Hepatocyte (in vitro differentiated cells): ENCODE measurements around the gene MRPL14. TPM values are rescaled to one million over a fixed set of nuclear protein-coding genes. Genes with fewer than 3 reads are reported as not detected.

Experiments used
- DNase-seq: peaks from one replicate; pipeline ENCODE4 v3.0.0-alpha.2; 2016; ENCODE audit warnings: low spot score
- H2AFZ ChIP-seq: fragments of 200-600 bp; sonication (generic); 2 replicates; pipeline ENCODE4 v1.6.0; 2016; ENCODE audit warnings: antibody characterized with exemption, mild to moderate bottlenecking
- H3K27ac ChIP-seq: fragments of 200-600 bp; sonication (generic); 2 replicates; pipeline ENCODE4 v1.5.1; 2016; ENCODE audit warnings: mild to moderate bottlenecking
- H3K27me3 ChIP-seq: fragments of 200-600 bp; sonication (generic); 2 replicates; pipeline ENCODE4 v1.6.1; 2016
- H3K36me3 ChIP-seq: fragments of 200-600 bp; sonication (generic); replicated peaks from 2 replicates; pipeline ENCODE4 v1.5.1; 2016; ENCODE audit warnings: low read depth; ENCODE audit not compliant: insufficient read depth
- H3K4me1 ChIP-seq: fragments of 200-600 bp; sonication (generic); 2 replicates; pipeline ENCODE4 v1.5.1; 2016; ENCODE audit warnings: mild to moderate bottlenecking, moderate library complexity; ENCODE audit not compliant: insufficient read depth
- H3K4me2 ChIP-seq: fragments of 200-600 bp; sonication (generic); 2 replicates; pipeline ENCODE4 v1.6.0; 2016
- H3K4me3 ChIP-seq: fragments of 200-600 bp; sonication (generic); 2 replicates; pipeline ENCODE4 v1.5.1; 2016; ENCODE audit warnings: mild to moderate bottlenecking
- H3K79me2 ChIP-seq: fragments of 200-600 bp; sonication (generic); 2 replicates; pipeline ENCODE4 v1.6.0; 2017; ENCODE audit warnings: mild to moderate bottlenecking
- H3K9me2 ChIP-seq: fragments of 200-600 bp; sonication (generic); replicated peaks from 2 replicates; pipeline ENCODE4 v1.6.0; 2017; ENCODE audit warnings: mild to moderate bottlenecking; ENCODE audit not compliant: insufficient read depth
- H3K9me3 ChIP-seq: fragments of 200-600 bp; sonication (generic); 2 replicates; pipeline ENCODE4 v1.5.1; 2016; ENCODE audit warnings: low read depth, mild to moderate bottlenecking
- H4K20me1 ChIP-seq: fragments of 200-600 bp; sonication (generic); 2 replicates; pipeline ENCODE4 v1.6.0; 2016; ENCODE audit warnings: mild to moderate bottlenecking; ENCODE audit not compliant: insufficient read depth, poor library complexity, severe bottlenecking
- CTCF ChIP-seq: fragments of 200-600 bp; sonication (generic); IDR thresholded peaks from 2 replicates; pipeline ENCODE4 v1.5.1; 2016; ENCODE audit warnings: antibody characterized with exemption, mild to moderate bottlenecking; ENCODE audit not compliant: poor library complexity
- EZH2 ChIP-seq: fragments of 200-600 bp; sonication (generic); IDR thresholded peaks from 2 replicates; pipeline ENCODE4 v1.6.1; 2016; ENCODE audit warnings: antibody characterized with exemption, mild to moderate bottlenecking, borderline replicate concordance
- EZH2phosphoT487 ChIP-seq: fragments of 200-600 bp; sonication (generic); IDR thresholded peaks from one replicate; pipeline ENCODE4 v1.6.1; 2018; ENCODE audit warnings: antibody characterized with exemption, mild to moderate bottlenecking, low read depth, moderate library complexity; ENCODE audit not compliant: unreplicated experiment, severe bottlenecking
- WGBS: methylation state at CpG from one replicate; pipeline ENCODE4 v1.1.6; 2016; ENCODE audit warnings: low lambda C conversion rate; ENCODE audit errors: missing lambda C conversion rate; 5-methylcytosine and 5-hydroxymethylcytosine counted together
- polyA plus RNA-seq: library from polyadenylated mRNA; unstranded; fragments of >200 nt; fragmentation: Nextera tagmentation; extraction: Ambion mirVana; gene quantifications from 2 replicates; pipeline ENCODE4 v1.2.1, GENCODE V29; 2016
- total RNA-seq: library from RNA; depleted of rRNA; stranded (reverse); fragments of >200 nt; gene quantifications from 2 replicates; pipeline ENCODE4 v1.2.3, GENCODE V29; 2014

Gene MRPL14
- total and polyA plus RNA-seq, 2 experiments from 2014 or later: 58.3 to 124 TPM

GRCh38 chr6:44109212-44109611, 18.0 kb downstream of the MRPL14 start:
- Histone ChIP-seq H3K4me3 (no peak overlapping the region), H4K20me1 (no peaks in the 10 kb centered on the region), H3K79me2 (peaks cover 56% of the 10 kb centered on the region), H3K9me2 (no peaks in the 10 kb centered on the region), H3K9me3 (no peaks in the 10 kb centered on the region), H3K36me3 (no peaks in the 10 kb centered on the region), H2AFZ (no peak overlapping the region), H3K27me3 (no peaks in the 10 kb centered on the region), H3K4me2 (no peak overlapping the region), H3K27ac (no peak overlapping the region), H3K4me1 (peaks cover 21% of the 10 kb centered on the region)
- 94% methylated on average over 10 of the region's 10 CpGs for WGBS
- DNase-seq: no peak
- TF ChIP-seq EZH2phosphoT487 (no peak), CTCF (no peak), EZH2 (no peak)

- no peak overlapping the region for H3K4me2 ChIP-seq
Measured at GRCh38 chr6:44108471-44108870, 18.8 kb downstream of the MRPL14 start.

GRCh38 chr6:44107017-44107416, 20.2 kb downstream of the MRPL14 start:
- H3K4me3 ChIP-seq: no peak overlapping the region
- peaks cover 15% of the 10 kb centered on the region for H3K4me1 ChIP-seq
- no peaks in the 10 kb centered on the region for H3K9me2 ChIP-seq
- H3K36me3 ChIP-seq: no peaks in the 10 kb centered on the region
- no peaks in the 10 kb centered on the region for H3K27me3 ChIP-seq
- no peaks in the 10 kb centered on the region for H3K9me3 ChIP-seq
- H3K4me2 ChIP-seq: no peak overlapping the region
- no peaks in the 10 kb centered on the region for H4K20me1 ChIP-seq
- peaks cover 52% of the 10 kb centered on the region for H3K79me2 ChIP-seq
- H2AFZ ChIP-seq: no peak overlapping the region
- DNase-seq: no peak
- TF ChIP-seq EZH2 (no peak), EZH2phosphoT487 (no peak), CTCF (no peak)
- WGBS: 89% methylated on average over 5 of the region's 5 CpGs
- H3K27ac ChIP-seq: no peak overlapping the region

More at GRCh38 chr6:44108471-44108870, 18.8 kb downstream of the MRPL14 start:
- WGBS: 89% methylated on average over 1 of the region's 1 CpG
- Histone ChIP-seq H3K36me3 (no peaks in the 10 kb centered on the region), H2AFZ (no peak overlapping the region), H3K4me1 (peaks cover 21% of the 10 kb centered on the region), H3K9me3 (no peaks in the 10 kb centered on the region), H3K79me2 (peaks cover 52% of the 10 kb centered on the region), H3K4me3 (no peak overlapping the region), H4K20me1 (no peaks in the 10 kb centered on the region), H3K27ac (no peak overlapping the region), H3K9me2 (no peaks in the 10 kb centered on the region), H3K27me3 (no peaks in the 10 kb centered on the region)
- TF ChIP-seq EZH2 (no peak), CTCF (no peak), EZH2phosphoT487 (no peak)
- no peak for DNase-seq
